NCI-H526 treated with DMSO at 0.1 percent for 48 hours (cell line): ENCODE results near the gene STAMBPL1.

Experiments used
- DNase-seq: peaks from one replicate; lab custom pipeline; 2025; lab: John Stamatoyannopoulos, UW

STAMBPL1 gene

GRCh38 chr10:88893611-88894010, 13.6 kb downstream of the STAMBPL1 start:
- DNase-seq = no peak

DNA sequence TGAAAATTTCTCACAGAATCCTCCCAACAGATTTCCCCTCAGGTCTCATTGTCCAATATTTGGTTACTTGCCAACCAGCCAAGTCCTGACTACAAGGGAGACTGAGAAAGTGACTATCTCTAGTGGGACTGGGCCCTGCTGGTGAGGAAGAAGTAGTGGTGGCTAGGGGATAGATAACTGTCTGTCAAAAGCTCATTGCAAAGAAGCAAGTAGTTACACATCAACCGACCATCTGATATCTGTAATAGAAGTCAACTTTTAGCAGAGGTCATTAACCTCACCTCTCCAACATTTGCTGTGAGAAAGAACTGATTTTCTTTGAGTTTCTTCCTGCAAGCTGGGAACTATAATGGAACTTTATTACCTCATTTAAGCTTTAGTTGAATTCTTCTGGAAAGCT, 15.2 kb downstream of the STAMBPL1 start:
- DNase-seq = no peak

DNA sequence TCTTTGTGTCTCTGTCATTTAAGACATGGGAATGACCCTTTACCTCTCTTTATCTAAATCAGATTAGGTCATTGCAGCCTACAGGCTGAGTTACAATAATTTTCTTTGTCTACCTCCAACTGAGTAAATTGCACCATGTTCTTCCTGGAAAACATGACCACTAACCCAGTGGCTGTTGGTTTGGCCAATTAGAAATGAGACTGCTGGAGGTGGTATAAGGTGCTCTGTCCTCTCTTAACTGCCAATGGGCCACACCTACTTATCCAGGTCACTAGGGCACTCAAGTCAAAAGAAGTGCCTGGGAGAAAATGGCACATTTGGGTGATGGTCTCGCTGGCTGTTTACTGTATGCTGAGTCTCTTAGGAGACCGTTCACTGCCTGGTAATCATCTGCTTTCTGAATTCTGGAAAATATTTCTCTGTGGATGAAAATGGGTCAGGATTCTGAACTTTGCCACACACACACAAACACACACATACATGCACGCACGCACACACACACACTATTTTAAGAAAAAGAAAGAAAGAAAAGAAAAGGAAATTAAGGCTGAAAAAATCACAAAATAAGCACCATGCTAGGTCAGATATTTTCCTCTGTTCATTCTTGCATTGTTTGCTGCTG, 16.4 kb downstream of the STAMBPL1 start:
- no peak for DNase-seq

DNA sequence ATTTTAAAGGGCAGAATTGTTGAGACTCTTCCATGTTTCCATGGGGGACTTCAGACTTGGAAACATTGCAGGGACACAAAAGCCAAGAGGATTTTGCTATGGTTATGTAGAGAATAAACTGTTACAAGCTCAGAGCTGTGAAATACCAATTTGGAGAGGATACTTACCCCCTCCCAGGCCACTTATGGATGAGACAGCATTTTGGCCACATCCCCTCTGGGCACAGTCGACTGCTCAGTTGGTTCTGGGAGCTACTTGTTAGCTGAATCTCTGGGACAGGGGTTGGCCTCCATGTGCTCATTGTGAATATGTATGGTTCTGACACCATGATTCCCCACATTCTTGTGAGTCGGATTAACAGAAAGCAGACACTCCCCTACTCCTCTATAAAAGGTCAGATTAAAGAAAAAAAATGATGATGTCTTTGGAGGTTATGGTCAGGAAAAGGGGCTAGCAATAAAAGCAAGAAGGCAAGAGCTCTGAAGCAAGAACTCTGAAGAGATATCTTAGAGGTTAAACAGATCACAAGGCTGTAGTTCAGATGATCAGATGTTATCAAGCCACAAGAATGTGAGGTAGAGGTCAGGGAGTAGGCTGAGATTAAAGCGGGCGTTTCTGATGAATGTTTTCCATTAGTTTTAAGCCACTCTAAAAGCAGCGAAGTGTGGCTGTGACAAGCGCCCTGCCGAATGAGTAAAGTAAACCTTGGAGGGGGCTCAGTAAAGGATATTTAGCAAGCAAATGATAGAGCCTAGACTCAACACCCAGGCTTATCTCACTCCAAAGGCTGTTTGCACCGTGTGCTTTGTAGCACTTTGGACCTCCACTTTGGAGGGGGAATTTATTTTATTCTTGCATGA, 17.2 kb downstream of the STAMBPL1 start:
- no peak for DNase-seq

GRCh38 chr10:88898727-88899126, 18.7 kb downstream of the STAMBPL1 start:
- no peak for DNase-seq

DNA sequence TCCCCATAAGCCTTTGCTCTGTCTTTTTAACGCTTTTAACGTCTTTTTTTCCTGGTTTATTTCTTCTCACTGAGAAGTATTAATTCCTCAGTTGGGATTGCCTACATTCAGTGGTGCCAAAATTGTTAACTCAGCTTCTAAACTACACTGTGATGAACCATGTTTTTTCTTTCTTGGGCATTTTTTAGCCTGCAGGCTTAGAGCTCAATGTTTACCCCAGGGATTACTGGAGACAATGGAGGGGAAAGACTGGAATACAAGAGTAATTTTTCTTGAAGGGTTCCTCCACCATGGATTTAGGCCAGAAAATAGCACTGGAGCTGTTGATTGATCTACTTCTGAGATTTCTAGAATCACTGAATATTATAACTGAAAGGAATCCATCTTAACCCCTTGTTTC, 19.8 kb downstream of the STAMBPL1 start:
- DNase-seq = no peak

DNA sequence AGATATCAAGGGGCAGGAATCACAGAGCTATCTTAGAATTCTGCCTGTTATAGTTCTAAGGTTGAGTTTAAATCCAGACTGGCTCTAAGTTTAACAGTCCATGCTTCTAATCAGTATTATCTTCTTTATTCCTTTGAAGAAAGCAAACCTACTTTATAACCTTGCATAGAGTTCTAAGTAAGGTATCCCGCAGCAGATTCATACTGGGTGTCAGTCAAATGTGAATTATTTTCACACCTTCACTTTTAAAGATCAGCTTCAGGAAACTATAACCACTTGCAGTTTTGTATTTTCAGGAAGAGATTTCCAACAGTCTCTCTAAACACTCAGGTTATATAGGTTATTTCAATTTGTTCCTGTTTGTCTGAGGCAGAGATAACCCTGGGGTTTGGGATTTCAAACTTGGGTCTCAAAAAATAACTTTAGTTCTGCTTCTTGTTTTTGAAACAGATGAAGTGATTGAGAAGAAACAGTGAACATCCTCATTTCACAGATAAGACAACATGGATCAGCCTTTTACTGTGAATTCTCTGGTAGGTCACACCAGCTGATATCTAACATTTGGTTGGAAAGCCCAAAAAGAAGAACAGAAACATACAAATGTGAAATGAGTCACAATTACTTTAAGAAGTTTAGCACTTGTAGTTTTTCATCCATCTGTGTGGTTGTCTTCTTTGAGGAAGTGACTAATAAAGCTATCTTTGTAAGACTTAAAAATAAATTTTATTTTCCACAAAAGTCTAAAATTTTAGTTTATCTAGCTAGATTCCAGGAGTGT, 21.4 kb downstream of the STAMBPL1 start:
- no peak for DNase-seq

DNA sequence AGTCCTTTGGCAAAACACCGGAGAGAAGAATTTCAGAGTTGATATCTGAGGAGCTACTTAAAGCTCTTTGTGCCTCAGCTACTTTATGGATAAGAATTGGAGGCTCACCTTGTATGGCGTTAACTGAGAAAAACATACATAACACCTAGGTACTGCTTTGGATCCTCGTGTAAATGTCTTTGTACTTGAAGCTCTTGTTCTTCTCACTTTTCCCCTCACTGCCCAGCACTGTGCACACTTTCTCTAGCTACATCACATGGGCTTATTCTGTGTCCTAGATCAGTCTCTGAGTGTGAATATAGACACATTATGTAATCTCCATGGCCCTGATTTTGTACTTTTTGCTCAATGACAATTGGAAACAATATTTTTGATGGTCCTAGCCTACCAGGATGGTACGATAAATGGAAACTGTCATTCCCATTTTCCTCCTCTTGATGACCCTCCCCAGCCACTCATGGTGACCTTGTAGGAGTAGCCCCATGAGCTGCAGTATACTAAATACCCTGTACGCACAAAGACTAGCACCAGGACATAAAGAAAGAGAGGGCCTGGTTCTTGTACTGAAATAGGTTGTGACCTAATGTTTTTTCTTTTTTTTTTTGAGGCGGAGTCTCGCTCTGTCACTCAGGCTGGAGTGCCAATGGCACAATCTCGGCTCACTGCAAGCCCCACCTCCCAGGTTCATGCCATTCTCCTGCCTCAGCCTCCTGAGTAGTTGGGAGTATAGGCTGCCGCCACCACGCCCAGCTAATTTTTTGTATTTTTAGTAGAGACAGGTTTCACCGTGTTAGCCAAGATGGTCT, 22.1 kb downstream of the STAMBPL1 start:
- DNase-seq = no peak

- no peak for DNase-seq
Observed at GRCh38 chr10:88903715-88904114, 23.7 kb downstream of the STAMBPL1 start.

GRCh38 chr10:88906921-88907320, 26.9 kb downstream of the STAMBPL1 start:
- no peak for DNase-seq

DNA sequence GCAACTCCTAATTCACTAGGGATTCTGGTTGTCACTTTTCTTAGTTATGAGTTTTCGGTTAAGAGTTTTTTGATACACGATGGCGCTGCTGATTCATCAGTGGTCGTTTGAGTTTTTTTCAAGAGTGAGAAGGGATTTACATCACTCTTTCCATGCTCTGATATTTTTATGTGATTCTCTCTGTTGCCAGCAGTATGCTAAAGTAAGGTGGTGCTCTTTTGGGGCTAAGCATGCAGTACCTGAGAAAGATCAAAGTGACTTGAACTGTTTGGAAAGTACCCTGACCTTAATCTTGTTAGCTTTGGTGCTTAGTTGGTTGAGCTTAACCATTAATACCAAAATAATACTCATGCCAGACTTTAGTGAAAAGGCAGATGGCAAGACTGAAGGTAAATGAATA, 28.1 kb downstream of the STAMBPL1 start:
- DNase-seq = no peak

DNA sequence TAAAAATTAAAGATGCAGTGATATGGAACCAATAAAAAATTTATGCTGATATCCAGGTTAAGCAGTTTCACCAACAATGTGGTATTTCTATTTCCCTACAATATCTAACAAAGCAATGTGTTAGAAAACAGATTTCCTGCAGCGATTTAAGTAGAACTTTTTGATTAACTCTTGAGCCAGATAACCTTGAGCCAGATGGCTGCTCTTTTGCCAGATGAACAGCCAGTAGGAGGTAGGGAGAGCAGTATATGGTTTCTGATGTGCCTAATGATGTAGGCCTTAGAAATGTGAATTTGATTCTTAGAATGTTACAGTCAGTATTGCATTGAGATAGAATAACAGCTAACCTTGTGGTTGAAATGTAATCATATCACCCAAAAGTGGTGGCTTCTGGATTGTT, 31.1 kb downstream of the STAMBPL1 start:
- no peak for DNase-seq

DNA sequence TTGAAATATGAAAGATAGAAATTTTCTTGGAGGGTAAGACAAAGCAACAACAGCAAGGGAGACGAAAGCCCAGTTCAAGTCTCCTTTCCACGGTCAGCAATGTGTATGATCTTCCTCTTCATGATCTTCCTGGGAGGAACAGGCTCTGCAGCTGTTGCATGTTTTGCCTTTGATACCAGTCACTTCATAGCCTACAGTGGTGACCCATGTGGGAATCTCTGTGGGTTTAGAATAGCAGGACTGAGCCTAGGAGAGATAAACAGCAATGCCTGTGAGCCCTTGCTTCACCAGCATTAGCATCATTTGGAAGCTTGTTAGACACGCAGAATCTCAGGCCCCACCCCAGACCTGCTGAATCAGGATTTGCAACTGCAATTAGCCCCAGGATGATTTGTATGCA, 31.8 kb downstream of the STAMBPL1 start:
- DNase-seq = no peak

DNA sequence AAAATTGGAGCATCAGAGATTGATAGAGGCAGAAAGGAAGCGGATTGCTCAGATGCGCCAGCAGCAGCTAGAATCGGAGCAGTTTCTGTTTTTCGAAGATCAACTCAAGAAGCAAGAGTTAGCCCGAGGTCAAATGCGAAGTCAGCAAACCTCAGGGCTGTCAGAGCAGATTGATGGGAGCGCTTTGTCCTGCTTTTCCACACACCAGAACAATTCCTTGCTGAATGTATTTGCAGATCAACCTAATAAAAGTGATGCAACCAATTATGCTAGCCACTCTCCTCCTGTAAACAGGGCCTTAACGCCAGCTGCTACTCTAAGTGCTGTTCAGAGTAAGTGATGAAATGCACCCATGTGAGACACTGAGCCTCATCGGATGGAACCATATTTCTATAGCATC, 33.1 kb downstream of the STAMBPL1 start:
- DNase-seq = no peak

GRCh38 chr10:88913788-88914187, 33.7 kb downstream of the STAMBPL1 start:
- DNase-seq = no peak

DNA sequence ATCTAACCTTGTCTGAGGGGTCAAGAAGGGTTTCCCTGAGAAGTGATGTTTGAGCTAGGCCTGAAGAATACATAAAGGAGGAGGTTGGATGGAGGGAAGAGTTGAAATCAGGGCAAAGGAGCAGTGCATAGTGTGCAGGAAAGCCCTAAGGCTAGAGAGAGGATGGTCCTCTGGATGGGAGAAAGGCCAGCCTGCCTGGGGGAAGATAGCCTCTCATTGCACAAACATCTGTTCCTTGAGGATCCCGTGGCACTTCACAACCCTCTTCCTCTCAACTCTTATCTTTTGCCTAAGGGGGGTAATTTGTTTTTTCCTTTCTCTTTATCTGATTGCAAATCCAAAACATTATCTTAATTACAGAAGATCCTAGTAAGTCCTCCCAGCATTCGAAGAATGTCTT, 35.7 kb downstream of the STAMBPL1 start:
- no peak for DNase-seq

DNA sequence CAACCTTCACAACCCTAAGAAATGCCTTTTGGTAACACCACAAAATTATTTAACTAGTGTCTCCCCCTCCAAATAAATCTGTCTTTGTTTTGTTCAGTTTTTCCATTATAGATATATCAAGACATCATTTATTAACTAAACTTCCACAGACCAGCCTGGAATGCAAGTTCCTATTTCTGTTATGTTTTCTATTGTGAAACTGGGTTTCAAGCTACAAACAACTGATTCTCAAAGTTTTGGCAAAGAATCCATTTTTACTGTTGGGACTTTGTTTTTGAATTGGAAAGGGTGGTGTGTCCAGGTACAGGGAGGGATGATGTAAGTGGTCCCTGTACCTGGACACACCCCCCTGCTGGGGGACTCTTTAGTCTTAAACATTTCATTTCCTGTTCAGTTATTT, 36.2 kb downstream of the STAMBPL1 start:
- no peak for DNase-seq

DNA sequence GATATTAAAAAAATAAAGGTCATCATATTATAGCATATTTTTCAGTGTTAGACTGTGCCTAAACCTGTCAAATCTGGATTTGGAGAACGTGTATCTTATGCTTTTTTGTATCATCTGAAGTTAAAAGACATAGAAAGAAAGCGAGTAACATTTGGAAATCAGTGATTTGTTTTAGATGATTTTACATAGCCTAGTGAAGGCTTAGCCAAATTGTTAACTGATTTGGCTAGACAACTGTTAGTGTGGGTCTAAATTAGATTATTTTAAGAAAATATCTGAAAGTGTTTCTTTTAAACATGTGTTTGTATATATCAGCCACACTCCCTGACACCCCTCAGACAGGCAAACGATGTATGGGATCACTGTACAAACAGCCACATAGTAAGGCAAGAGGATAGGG, 36.9 kb downstream of the STAMBPL1 start:
- DNase-seq = no peak

GRCh38 chr10:88918191-88918905, 38.3 kb downstream of the STAMBPL1 start:
- DNase-seq = no peak

DNA sequence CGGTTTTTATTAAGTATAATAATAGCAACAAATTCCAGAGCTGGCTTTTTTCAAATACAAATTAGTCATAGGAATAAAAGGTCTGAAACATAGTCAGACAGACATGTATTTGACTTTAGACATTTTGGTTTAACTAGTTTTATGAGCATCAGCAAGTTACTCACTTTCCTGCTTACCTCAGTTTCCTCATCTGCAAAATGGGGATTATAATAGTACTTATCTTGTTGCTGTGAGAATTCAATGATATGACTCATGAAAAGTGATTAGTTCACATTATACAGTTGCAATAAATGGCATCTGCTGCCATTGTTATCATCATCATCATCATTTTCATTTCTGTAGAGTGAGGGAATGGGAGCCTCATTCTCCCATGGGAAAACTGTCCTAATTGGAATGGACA, 39.0 kb downstream of the STAMBPL1 start:
- no peak for DNase-seq

DNA sequence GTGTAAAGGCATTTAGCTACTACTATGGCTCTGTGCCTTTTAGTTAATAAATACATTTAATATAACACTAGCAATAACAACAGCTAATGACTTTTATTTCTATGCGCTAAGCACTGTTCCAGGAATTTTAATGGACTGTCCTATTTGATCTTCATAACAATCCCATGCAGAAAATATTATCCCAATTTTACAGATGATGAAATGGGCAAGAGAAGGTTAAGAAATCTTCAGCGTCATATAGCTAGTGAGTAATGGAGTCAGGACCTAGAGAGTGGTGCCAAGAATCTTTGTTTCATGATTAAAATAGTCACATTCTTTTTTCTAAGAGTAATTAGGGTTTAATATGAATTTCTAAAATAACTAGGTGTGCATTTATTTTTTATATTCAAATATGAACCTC, 40.2 kb downstream of the STAMBPL1 start:
- DNase-seq = no peak
